ENCODE measurements around the gene FSTL4. TPM values are rescaled to one million over a fixed set of nuclear protein-coding genes. Genes with fewer than 3 reads are reported as not detected.

Gene FSTL4
- 0.38 TPM in 1 of 2 replicates, not detected in the other for total RNA-seq

DNA sequence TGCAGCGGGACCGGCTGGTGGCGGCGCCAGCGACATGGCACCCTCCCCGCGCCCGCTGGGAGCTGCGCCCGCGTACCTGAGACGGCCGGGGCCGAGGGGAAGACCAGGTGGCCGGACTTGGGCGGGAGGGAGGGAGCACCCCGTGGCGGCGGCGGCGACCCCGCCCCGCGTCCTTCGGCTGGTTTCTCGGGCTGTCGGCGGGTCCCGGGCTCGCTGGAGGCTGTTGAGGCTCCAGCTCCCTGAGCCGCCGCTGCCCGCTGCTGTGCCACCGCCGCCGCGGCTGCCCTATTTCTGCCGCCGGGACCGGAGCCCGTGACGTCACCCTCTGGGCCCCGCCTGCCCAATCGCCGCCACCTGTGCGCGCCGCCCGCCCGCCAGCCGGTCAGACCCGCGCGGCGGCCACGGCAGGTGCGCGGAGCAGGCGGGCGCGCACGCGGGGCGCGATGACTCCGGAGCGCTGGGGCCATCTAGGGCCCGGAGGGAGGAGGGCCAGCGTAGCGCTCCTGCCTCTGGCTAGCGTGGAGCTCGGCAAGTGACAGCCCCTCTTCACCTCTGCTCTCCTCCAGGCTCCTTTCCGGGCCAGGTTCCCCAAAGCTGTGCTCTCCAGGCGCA, at the start of gene FSTL4:
TSS of gene FSTL4 (minus strand) at position 293 of the 612 bp plus-strand sequence.

All from mesangial cell (primary cell).